Endothelial cell of umbilical vein (primary cell): Measurements from ENCODE around the gene APRT. TPM values are rescaled to one million over a fixed set of nuclear protein-coding genes. Genes with fewer than 3 reads are reported as not detected.

ENCODE experiments used
- BruUV-seq: library from RNA; stranded (reverse); fragments of 400-500 nt; replicated peaks from 2 replicates; lab custom pipeline; 2021; lab: Mats Ljungman, UMichigan
- CTCF ChIA-PET: fragments of 300-600, 350-600 bp; sonication (Branson Sonifier 250); formaldehyde crosslinking; loops from one replicate; lab custom pipeline; 2021; ENCODE audit warnings: antibody characterized with exemption, inconsistent platforms; lab: Charles Lee
- POLR2A ChIA-PET: fragments of 300-600, 350-600 bp; sonication (Branson Sonifier 250); formaldehyde crosslinking; loops from one replicate; lab custom pipeline; 2021; ENCODE audit warnings: antibody characterized with exemption, inconsistent platforms; lab: Charles Lee
- DNase-seq: peaks from one replicate; pipeline ENCODE4 v3.0.0-alpha.2; 2011; ENCODE audit warnings: low read depth, low spot score
- FAIRE-seq: peaks from 2 replicates; lab custom pipeline; 2011; peaks lifted over from hg19 to GRCh38; lab: Jason Lieb, UNC
- H2AFZ ChIP-seq: 2 replicates; pipeline ENCODE4 v1.6.0; 2012; ENCODE audit warnings: low read depth, low read length, control low read depth, inconsistent platforms
- H3K27ac ChIP-seq: 2 replicates; pipeline ENCODE4 v1.5.1; 2011; ENCODE audit warnings: low read depth, mild to moderate bottlenecking, control low read depth, low read length, moderate library complexity; ENCODE audit not compliant: insufficient read depth
- H3K27me3 ChIP-seq, 2 experiments: 2 replicates each; pipeline versions ENCODE4 v1.6.0 to v1.6.1; 2011; ENCODE audit warnings: low read length in 2 of 2, mixed read lengths in 1 of 2; ENCODE audit not compliant: control insufficient read depth in 2 of 2, insufficient read depth in 2 of 2
- H3K36me3 ChIP-seq, 2 experiments: 2 replicates in 1 of 2; 3 replicates in 1 of 2; pipeline ENCODE4 v1.5.1; 2011; ENCODE audit warnings: low read length in 2 of 2, mild to moderate bottlenecking in 1 of 2, moderate library complexity in 1 of 2; ENCODE audit not compliant: control insufficient read depth in 2 of 2, insufficient read depth in 2 of 2; ENCODE audit errors: extremely low read depth in 1 of 2
- H3K4me1 ChIP-seq: 3 replicates; pipeline ENCODE4 v1.5.1; 2011; ENCODE audit warnings: mild to moderate bottlenecking, low read length; ENCODE audit not compliant: control insufficient read depth, insufficient read depth; ENCODE audit errors: extremely low read depth
- H3K4me2 ChIP-seq: 2 replicates; pipeline ENCODE4 v1.6.1; 2011; ENCODE audit warnings: low read length, control low read depth, mixed read lengths; ENCODE audit not compliant: insufficient read depth
- H3K4me3 ChIP-seq, 3 experiments: fragments of 200-600 bp in 1 of 3; sonication (generic), shearing (Covaris generic) in 1 of 3; replicated peaks in 1 of 3; 2 replicates each; pipeline ENCODE4 v1.5.1; 2011 to 2016; ENCODE audit warnings: control low read depth in 3 of 3, low read length in 3 of 3, mild to moderate bottlenecking in 2 of 3, inconsistent platforms in 1 of 3, low read depth in 1 of 3, moderate library complexity in 1 of 3; ENCODE audit not compliant: insufficient read depth in 1 of 3
- H3K79me2 ChIP-seq: 2 replicates; pipeline ENCODE4 v1.6.0; 2012; ENCODE audit warnings: low read length, inconsistent platforms; ENCODE audit not compliant: control insufficient read depth, insufficient read depth
- H3K9ac ChIP-seq: replicated peaks from 2 replicates; pipeline ENCODE3; 2011; ENCODE audit warnings: low read length, control low read depth; ENCODE audit not compliant: insufficient read depth; ENCODE audit errors: extremely low read depth
- H3K9me1 ChIP-seq: replicated peaks from 3 replicates; pipeline ENCODE4 v1.6.0; 2011; ENCODE audit warnings: mild to moderate bottlenecking, low read length; ENCODE audit not compliant: control insufficient read depth, insufficient read depth; ENCODE audit errors: extremely low read depth
- H3K9me3 ChIP-seq: replicated peaks from 2 replicates; pipeline ENCODE4 v1.5.1; 2012; ENCODE audit warnings: low read length, inconsistent platforms; ENCODE audit not compliant: control insufficient read depth, insufficient read depth
- H4K20me1 ChIP-seq: replicated peaks from 2 replicates; pipeline ENCODE3; 2011; ENCODE audit warnings: mild to moderate bottlenecking, low read length; ENCODE audit not compliant: control insufficient read depth, insufficient read depth; ENCODE audit errors: extremely low read depth
- CTCF ChIP-seq, 2 donors: IDR thresholded peaks; 1 replicate in 1 of 2; 2 replicates in 1 of 2; pipeline ENCODE4 v1.5.1; 2011; ENCODE audit warnings: low read length in 2 of 2, mild to moderate bottlenecking in 2 of 2, moderate library complexity in 2 of 2, control low read depth in 1 of 2, inconsistent platforms in 1 of 2, low read depth in 1 of 2; ENCODE audit not compliant: insufficient read depth in 1 of 2; ENCODE audit errors: extremely low read depth in 1 of 2
- EZH2 ChIP-seq: IDR thresholded peaks from 2 replicates; pipeline ENCODE4 v1.6.1; 2012; ENCODE audit warnings: borderline replicate concordance, low read depth, mild to moderate bottlenecking, moderate library complexity, low read length, inconsistent platforms; ENCODE audit not compliant: severe bottlenecking
- FOS ChIP-seq: IDR thresholded peaks from 2 replicates; pipeline ENCODE4 v1.6.1; 2011; ENCODE audit warnings: mild to moderate bottlenecking, low read length, moderate library complexity, borderline replicate concordance; ENCODE audit not compliant: insufficient read depth
- GATA2 ChIP-seq: IDR thresholded peaks from 2 replicates; pipeline ENCODE4 v1.7.0; 2011; ENCODE audit warnings: low read depth, mild to moderate bottlenecking, moderate library complexity, mixed read lengths, low read length; ENCODE audit not compliant: insufficient read length, insufficient read depth
- JUN ChIP-seq: IDR thresholded peaks from 2 replicates; pipeline ENCODE4 v1.6.1; 2011; ENCODE audit warnings: borderline replicate concordance, low read depth; ENCODE audit not compliant: insufficient read length, insufficient read depth
- MAX ChIP-seq: IDR thresholded peaks from 2 replicates; pipeline ENCODE4 v1.6.1; 2011; ENCODE audit not compliant: insufficient read depth, insufficient read length
- MYC ChIP-seq: IDR thresholded peaks from one replicate; pipeline ENCODE4 v1.6.1; 2011; ENCODE audit warnings: mild to moderate bottlenecking, low read depth, low read length
- POLR2A ChIP-seq: IDR thresholded peaks from 2 replicates; pipeline ENCODE4 v1.6.1; 2012; ENCODE audit warnings: low read depth, mild to moderate bottlenecking, control low read depth, low read length
- POLR2AphosphoS5 ChIP-seq: IDR thresholded peaks from 2 replicates; pipeline ENCODE4 v1.6.1; 2012; ENCODE audit warnings: low read depth, mild to moderate bottlenecking, control low read depth, low read length, moderate library complexity; ENCODE audit not compliant: insufficient read depth
- dilution Hi-C: fragments of 300-500 bp; cut with MboI; formaldehyde crosslinking; loops from one replicate; pipeline ENCODE4 v1.15.0; 2019; ENCODE audit warnings: low sequenced_read_pairs; ENCODE audit not compliant: extremely low pct_ligation_motif_present
- intact Hi-C: fragments of 100-400 bp; cut with micrococcal nuclease; formaldehyde crosslinking; loops from one replicate; pipeline ENCODE4 v1.10.0; 2022
- polyA plus RNA-seq, 4 experiments: library from polyadenylated mRNA; depleted of rRNA in 3 of 4; stranded (reverse) in 3 of 4; unstranded in 1 of 4; fragments of >200 nt; gene quantifications; 2 replicates each; pipeline versions ENCODE4 v1.2.1 to v1.2.3, GENCODE V29; 2011 to 2012; ENCODE audit warnings: missing spikeins in 1 of 4
- total RNA-seq: library from RNA; stranded (reverse); gene quantifications from 2 replicates; pipeline ENCODE4 v1.2.3, GENCODE V29; 2021

APRT gene
- total and polyA plus RNA-seq, 2 donors (not counting 3 experiments of a cell fraction or from before 2014, with no cell fraction given) = 143 to 152 TPM

GRCh38 chr16:88778271-88778525 lies 33.5 kb downstream of the APRT start:
- no peak overlapping the region for H3K9ac ChIP-seq
- FAIRE-seq (no peak), DNase-seq (no peak)
- H3K4me1 ChIP-seq = peaks cover 32% of the 10 kb centered on the region
- peaks cover 0 to 3% of the 10 kb centered on the region in 2 experiments for H3K36me3 ChIP-seq
- no TSS peak for BruUV-seq
- no peaks in the 10 kb centered on the region for H3K9me1 ChIP-seq
- dilution Hi-C loops (no loop called here), intact Hi-C loops (no loop called here)
- no peaks in the 10 kb centered on the region for H3K27me3 ChIP-seq
- CTCF ChIA-PET = interaction anchor here (8.2 kb wide), 1 partner anchor 40 kb away, joined by 165 read pairs; no protein-coding TSS in a partner anchor
- H3K9me3 ChIP-seq = no peaks in the 10 kb centered on the region
- H3K79me2 ChIP-seq = peaks cover 98% of the 10 kb centered on the region
- no peak overlapping the region for H3K27ac ChIP-seq
- no peaks in the 10 kb centered on the region for H4K20me1 ChIP-seq
- TF ChIP-seq EZH2 (no peak), MAX (no peak), MYC (no peak), FOS (no peak), CTCF (IDR thresholded peaks at IDR 0.05; ENCODE audit: extremely low read depth in 1 of 2, insufficient read depth in 1 of 2, low read depth in 1 of 2, low read length in 2 of 2) (no peak), GATA2 (no peak), POLR2AphosphoS5 (no peak), POLR2A (no peak), JUN (no peak)
- no peak overlapping the region for H3K4me3 ChIP-seq
- POLR2A ChIA-PET = no interaction called here
- H3K4me2 ChIP-seq = no peak overlapping the region
- H2AFZ ChIP-seq = no peak overlapping the region
